HepG2 (cell line): ENCODE measurements around the gene SNRPD2. TPM values are rescaled to one million over a fixed set of nuclear protein-coding genes. Genes with fewer than 3 reads are reported as not detected.

Experiments used
- ASH2L ChIP-seq: fragments of 300-600, 200-600 bp; sonication (generic); IDR thresholded peaks from 2 replicates; pipeline ENCODE4 v1.7.0; 2017; ENCODE audit warnings: low read depth, mild to moderate bottlenecking, moderate library complexity, mixed read lengths, low read length; ENCODE audit not compliant: insufficient read length
- CHD2 ChIP-seq: IDR thresholded peaks from 2 replicates; pipeline ENCODE4 v1.6.1; 2011; ENCODE audit warnings: low read depth, low read length, improper control_type of control experiment
- FLYWCH1 ChIP-seq: sonication (generic); formaldehyde crosslinking; IDR thresholded peaks from 2 replicates; pipeline ENCODE4 v1.8.1; 2023; ENCODE audit warnings: mild to moderate bottlenecking, missing genetic modification reagents
- GABPA ChIP-seq, 2 experiments: IDR thresholded peaks; 2 replicates each; pipeline ENCODE4 v1.6.1; 2011 to 2016; ENCODE audit warnings: low read depth in 2 of 2, low read length in 1 of 2, missing biosample characterization in 1 of 2, missing genetic modification characterization in 1 of 2
- ISX ChIP-seq: sonication (generic); formaldehyde crosslinking; conservative IDR thresholded peaks from 2 replicates; pipeline ENCODE4 v1.5.0; 2020; ENCODE audit warnings: missing genetic modification reagents
- KLF9 ChIP-seq: IDR thresholded peaks from 2 replicates; pipeline ENCODE4 v1.6.1; 2016; ENCODE audit warnings: low read depth
- KMT2B ChIP-seq: IDR thresholded peaks from 2 replicates; pipeline ENCODE4 v1.6.1; 2016; ENCODE audit warnings: missing genetic modification reagents, missing compliant biosample characterization
- MAFG ChIP-seq: sonication (generic); formaldehyde crosslinking; IDR thresholded peaks from 2 replicates; pipeline ENCODE4 v1.5.1; 2020; ENCODE audit warnings: mild to moderate bottlenecking, missing genetic modification reagents
- MTA3 ChIP-seq: sonication (generic); formaldehyde crosslinking; IDR thresholded peaks from 2 replicates; pipeline ENCODE4 v1.4.0; 2020; ENCODE audit warnings: missing genetic modification reagents
- NR2F6 ChIP-seq, 2 experiments: IDR thresholded peaks; 2 replicates each; pipeline ENCODE4 v1.6.1; 2016; ENCODE audit warnings: antibody characterized with exemption in 1 of 2, mild to moderate bottlenecking in 1 of 2
- PHF20 ChIP-seq: sonication (generic); formaldehyde crosslinking; IDR thresholded peaks from 2 replicates; pipeline ENCODE4 v1.5.0; 2020; ENCODE audit warnings: mild to moderate bottlenecking, missing genetic modification reagents
- RFX1 ChIP-seq: fragments of 450-650 bp; IDR thresholded peaks from 2 replicates; pipeline ENCODE4 v1.6.1; 2017
- SRSF1 ChIP-seq: fragments of 200-400 bp; formaldehyde crosslinking; optimal IDR thresholded peaks from 2 replicates; pipeline ENCODE3; 2017; ENCODE audit warnings: mild to moderate bottlenecking, low read depth, low read length, moderate library complexity
- TEAD2 ChIP-seq: sonication (generic); formaldehyde crosslinking; IDR thresholded peaks from 2 replicates; pipeline ENCODE4 v1.9.0; 2021; ENCODE audit warnings: missing genetic modification reagents
- TFDP1 ChIP-seq: IDR thresholded peaks from 2 replicates; pipeline ENCODE4 v1.6.1; 2016; ENCODE audit warnings: missing compliant biosample characterization, missing genetic modification reagents, borderline replicate concordance
- TIGD3 ChIP-seq: sonication (generic); formaldehyde crosslinking; IDR thresholded peaks from 2 replicates; pipeline ENCODE4 v1.5.1; 2020; ENCODE audit warnings: mild to moderate bottlenecking, missing genetic modification reagents, borderline replicate concordance
- ZBTB43 ChIP-seq: sonication (generic); formaldehyde crosslinking; conservative IDR thresholded peaks from 2 replicates; pipeline ENCODE4 v1.4.0; 2020; ENCODE audit warnings: missing genetic modification reagents
- ZC3H4 ChIP-seq: sonication (generic); formaldehyde crosslinking; IDR thresholded peaks from 2 replicates; pipeline ENCODE4 v1.4.0; 2020; ENCODE audit warnings: missing genetic modification reagents, borderline replicate concordance
- ZFAT ChIP-seq: sonication (generic); formaldehyde crosslinking; conservative IDR thresholded peaks from 2 replicates; pipeline ENCODE4 v1.8.1; 2023; ENCODE audit warnings: missing genetic modification reagents, inconsistent platforms
- ZNF160 ChIP-seq: sonication (generic); formaldehyde crosslinking; IDR thresholded peaks from 2 replicates; pipeline ENCODE4 v1.8.0; 2022; ENCODE audit warnings: mild to moderate bottlenecking, inconsistent platforms, missing genetic modification reagents
- ZNF205 ChIP-seq: IDR thresholded peaks from 2 replicates; pipeline ENCODE4 v1.6.1; 2018; ENCODE audit warnings: missing biosample characterization, missing genetic modification reagents
- ZNF224 ChIP-seq: sonication (generic); formaldehyde crosslinking; IDR thresholded peaks from 2 replicates; pipeline ENCODE4 v1.5.0; 2020; ENCODE audit warnings: mild to moderate bottlenecking, missing genetic modification reagents
- ZNF331 ChIP-seq: sonication (generic); formaldehyde crosslinking; IDR thresholded peaks from 2 replicates; pipeline ENCODE4 v1.4.0; 2020; ENCODE audit warnings: missing genetic modification reagents
- ZSCAN31 ChIP-seq: sonication (generic); formaldehyde crosslinking; IDR thresholded peaks from 2 replicates; pipeline ENCODE4 v1.5.0; 2020; ENCODE audit warnings: low read depth, mild to moderate bottlenecking, missing genetic modification reagents
- polyA plus RNA-seq, 8 experiments: library from polyadenylated mRNA; depleted of rRNA in 3 of 8; stranded (reverse) in 7 of 8; unstranded in 1 of 8; fragments of >200 nt; fragmentation: Illumina TruSeq in 4 of 8; extraction: Trizol in 4 of 8; gene quantifications; 2 replicates each; pipeline versions ENCODE4 v1.2.1 to v1.2.3, GENCODE V29; 2011 to 2016; ENCODE audit warnings: low read depth in 4 of 8, missing spikeins in 1 of 8, mixed read lengths in 1 of 8; ENCODE audit not compliant: insufficient read depth in 1 of 8
- total RNA-seq, 5 experiments: library from RNA; depleted of rRNA; stranded (reverse); fragments of >200 nt; fragmentation: Illumina TruSeq; extraction: Trizol; gene quantifications; 2 replicates each; pipeline ENCODE4 v1.2.3, GENCODE V29; 2016; ENCODE audit warnings: low read depth in 1 of 5
- TF ChIP-seq, protein P1 (sequence below): sonication (generic); formaldehyde crosslinking; IDR thresholded peaks from 2 replicates; pipeline ENCODE4 v1.4.0; 2020; ENCODE audit warnings: low read depth, mild to moderate bottlenecking, missing genetic modification reagents
- TF ChIP-seq, protein P2 (sequence below): sonication (generic); formaldehyde crosslinking; IDR thresholded peaks from 2 replicates; pipeline ENCODE4 v1.4.0; 2020; ENCODE audit warnings: missing genetic modification reagents

Gene SNRPD2
- total and polyA plus RNA-seq, 2 of the 13 experiments (the other 11 are each of a cell fraction or from before 2014, with no cell fraction given): 299 to 485 TPM

- TF ChIP-seq GABPA (IDR thresholded peaks at IDR 0.05; ENCODE audit: low read depth, low read length) (peak; percentile 27; the same call in 1 of the 2 replicates), GABPA (CRISPR knock-in tag; IDR thresholded peaks at IDR 0.05; ENCODE audit: low read depth) (no peak), ZNF205 (CRISPR knock-in tag) (peak; percentile 100), ZSCAN31 (CRISPR knock-in tag) (peak; percentile 92), KLF9 (CRISPR knock-in tag) (no peak), MAFG (CRISPR knock-in tag) (no peak), CHD2 (0 out of 2 replicates have a peak, but pooled peaks have one; percentile 20), NR2F6 (IDR thresholded peaks at IDR 0.05) (no peak), NR2F6 (CRISPR knock-in tag; IDR thresholded peaks at IDR 0.05) (no peak; the same call in 1 of the 2 replicates), ZNF160 (CRISPR knock-in tag) (no peak), ZBTB43 (CRISPR knock-in tag) (no peak), ZFAT (CRISPR knock-in tag) (no peak), PHF20 (CRISPR knock-in tag) (no peak), ISX (CRISPR knock-in tag) (no peak), SRSF1 (no peak), ZNF224 (CRISPR knock-in tag) (no peak), ZNF331 (CRISPR knock-in tag) (no peak; the same call in 1 of the 2 replicates), MTA3 (no peak), KMT2B (CRISPR knock-in tag) (no peak), ZC3H4 (CRISPR knock-in tag) (no peak), TEAD2 (CRISPR knock-in tag) (no peak), TIGD3 (CRISPR knock-in tag) (no peak), TFDP1 (CRISPR knock-in tag) (0 out of 2 replicates have a peak, but pooled peaks have one; percentile 36), FLYWCH1 (CRISPR knock-in tag) (no peak), ASH2L (no peak), RFX1 (no peak)
- TF ChIP-seq, protein P1, sequence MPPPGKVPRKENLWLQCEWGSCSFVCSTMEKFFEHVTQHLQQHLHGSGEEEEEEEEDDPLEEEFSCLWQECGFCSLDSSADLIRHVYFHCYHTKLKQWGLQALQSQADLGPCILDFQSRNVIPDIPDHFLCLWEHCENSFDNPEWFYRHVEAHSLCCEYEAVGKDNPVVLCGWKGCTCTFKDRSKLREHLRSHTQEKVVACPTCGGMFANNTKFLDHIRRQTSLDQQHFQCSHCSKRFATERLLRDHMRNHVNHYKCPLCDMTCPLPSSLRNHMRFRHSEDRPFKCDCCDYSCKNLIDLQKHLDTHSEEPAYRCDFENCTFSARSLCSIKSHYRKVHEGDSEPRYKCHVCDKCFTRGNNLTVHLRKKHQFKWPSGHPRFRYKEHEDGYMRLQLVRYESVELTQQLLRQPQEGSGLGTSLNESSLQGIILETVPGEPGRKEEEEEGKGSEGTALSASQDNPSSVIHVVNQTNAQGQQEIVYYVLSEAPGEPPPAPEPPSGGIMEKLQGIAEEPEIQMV (CRISPR knock-in tag): no peak
- TF ChIP-seq, protein P2, sequence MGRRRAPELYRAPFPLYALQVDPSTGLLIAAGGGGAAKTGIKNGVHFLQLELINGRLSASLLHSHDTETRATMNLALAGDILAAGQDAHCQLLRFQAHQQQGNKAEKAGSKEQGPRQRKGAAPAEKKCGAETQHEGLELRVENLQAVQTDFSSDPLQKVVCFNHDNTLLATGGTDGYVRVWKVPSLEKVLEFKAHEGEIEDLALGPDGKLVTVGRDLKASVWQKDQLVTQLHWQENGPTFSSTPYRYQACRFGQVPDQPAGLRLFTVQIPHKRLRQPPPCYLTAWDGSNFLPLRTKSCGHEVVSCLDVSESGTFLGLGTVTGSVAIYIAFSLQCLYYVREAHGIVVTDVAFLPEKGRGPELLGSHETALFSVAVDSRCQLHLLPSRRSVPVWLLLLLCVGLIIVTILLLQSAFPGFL (CRISPR knock-in tag): no peak
These were observed 10.2 kb downstream of the SNRPD2 start (continued) for GRCh38 chr19:45681391-45682015.
